H1 (cell line): Measurements from ENCODE around the gene PDE4D. TPM values are rescaled to one million over a fixed set of nuclear protein-coding genes. Genes with fewer than 3 reads are reported as not detected.

Source experiments
- MAFK ChIP-seq: IDR thresholded peaks from 2 replicates; pipeline ENCODE4 v1.6.1; 2012; ENCODE audit warnings: low read depth, mild to moderate bottlenecking, improper control_type of control experiment, low read length
- RAD21 ChIP-seq, 2 experiments: IDR thresholded peaks in 1 of 2; conservative IDR thresholded peaks in 1 of 2; 2 replicates each; pipeline ENCODE4 v1.6.1; 2011; ENCODE audit warnings: low read depth in 2 of 2, low read length in 2 of 2, improper control_type of control experiment in 1 of 2, inconsistent platforms in 1 of 2, mild to moderate bottlenecking in 1 of 2, moderate library complexity in 1 of 2
- TAF1 ChIP-seq: IDR thresholded peaks from 2 replicates; pipeline ENCODE4 v1.6.1; 2011; ENCODE audit warnings: mild to moderate bottlenecking, low read depth, low read length
- polyA plus RNA-seq, 7 experiments: library from polyadenylated mRNA; depleted of rRNA in 3 of 7; stranded (reverse) in 5 of 7; unstranded in 2 of 7; fragments of >200 nt in 5 of 7; fragments of 200-250 nt in 2 of 7; gene quantifications; 1 replicate in 5 of 7; 2 replicates in 1 of 7; 4 replicates in 1 of 7; pipeline versions ENCODE4 v1.2.1 to v1.2.3, GENCODE V29; 2011 to 2013; ENCODE audit warnings: missing spikeins in 2 of 7, mixed read lengths in 2 of 7
- total RNA-seq: library from RNA; stranded (reverse); fragmentation: NEBNext Ultra II Directional; extraction: Animal tissue kit (Norgen Biotek cat#: 25700); gene quantifications from 2 replicates; pipeline ENCODE4 v1.2.1, GENCODE V29; 2021

PDE4D gene
- total and polyA plus RNA-seq, 2 of the 8 experiments (the other 6 are each of a cell fraction or from before 2014, with no cell fraction given) = 2.3 to 3.7 TPM

DNA sequence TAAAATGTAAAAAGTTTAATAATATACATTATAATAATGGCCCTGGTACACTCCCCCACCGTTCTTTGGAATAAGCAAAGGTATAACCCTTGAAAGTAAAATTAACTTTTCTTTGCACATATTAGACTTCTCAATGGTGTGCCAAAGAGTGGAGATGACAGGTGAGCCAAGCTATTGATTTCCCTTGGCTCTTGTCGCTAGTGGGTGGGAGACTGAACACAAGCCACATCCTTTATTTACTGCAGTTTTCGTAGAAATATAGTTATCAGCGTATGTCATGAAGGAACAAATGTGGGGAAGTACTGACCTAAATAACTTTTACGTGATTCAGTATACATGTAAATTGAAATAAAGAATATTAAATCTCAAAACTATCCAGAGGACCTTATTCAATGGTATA lies 761.4 kb downstream of the PDE4D start (continued):
- TF ChIP-seq MAFK = no peak
- TF ChIP-seq RAD21 (IDR thresholded peaks at IDR 0.05 in 1 of 2, conservative IDR thresholded peaks at IDR 0.05 in 1 of 2; ENCODE audit: low read depth in 2 of 2, low read length in 2 of 2) = no peak
- TF ChIP-seq TAF1 = no peak
